GM18502 (cell line): Measurements from ENCODE around the gene SIGLEC12.
"Not testable (repeated sequence)": the region's sequence is repeated elsewhere in the genome, so short reads cannot be mapped to it uniquely, and the experiment has no call there.

ENCODE experiments used
- ATAC-seq: cut with Tn5 transposase; IDR thresholded peaks from one replicate; pipeline ENCODE4 v1.9.1; 2021; ENCODE audit warnings: mild to moderate bottlenecking; ENCODE audit not compliant: unreplicated experiment, poor library complexity

Gene SIGLEC12

GRCh38 chr19:51460164-51460992 is 41.2 kb downstream of the SIGLEC12 start:
- ATAC-seq: no peak

DNA sequence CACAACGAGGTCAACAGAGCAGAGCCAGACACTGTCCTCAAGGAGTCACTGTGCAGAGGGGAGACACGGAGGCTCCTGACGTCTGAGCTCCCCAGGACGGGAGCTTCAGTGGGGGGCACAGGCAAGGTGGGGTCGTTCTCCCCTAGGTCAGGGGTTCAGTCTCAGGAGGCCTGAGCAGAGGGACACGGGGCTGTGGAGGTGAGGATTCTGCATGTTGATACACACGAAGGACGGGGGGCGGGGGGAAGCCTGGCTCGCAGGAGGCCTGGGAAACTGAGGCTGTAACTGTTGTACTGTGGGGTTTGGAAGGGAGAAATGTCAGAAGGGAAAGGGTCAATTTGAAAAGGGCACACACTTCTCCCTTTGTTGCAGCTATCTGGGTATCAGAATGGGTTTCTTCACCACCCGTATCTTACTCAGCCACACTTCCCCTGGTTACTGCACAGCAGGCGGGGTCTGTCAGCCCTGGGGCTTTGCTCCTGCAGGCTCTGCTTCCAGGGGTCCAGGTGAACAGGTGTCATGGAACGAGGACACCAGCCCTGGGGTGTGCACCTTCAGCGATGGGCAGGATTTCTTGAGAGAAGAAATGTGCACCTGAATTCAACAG is 42.6 kb downstream of the SIGLEC12 start:
- no peak for ATAC-seq

DNA sequence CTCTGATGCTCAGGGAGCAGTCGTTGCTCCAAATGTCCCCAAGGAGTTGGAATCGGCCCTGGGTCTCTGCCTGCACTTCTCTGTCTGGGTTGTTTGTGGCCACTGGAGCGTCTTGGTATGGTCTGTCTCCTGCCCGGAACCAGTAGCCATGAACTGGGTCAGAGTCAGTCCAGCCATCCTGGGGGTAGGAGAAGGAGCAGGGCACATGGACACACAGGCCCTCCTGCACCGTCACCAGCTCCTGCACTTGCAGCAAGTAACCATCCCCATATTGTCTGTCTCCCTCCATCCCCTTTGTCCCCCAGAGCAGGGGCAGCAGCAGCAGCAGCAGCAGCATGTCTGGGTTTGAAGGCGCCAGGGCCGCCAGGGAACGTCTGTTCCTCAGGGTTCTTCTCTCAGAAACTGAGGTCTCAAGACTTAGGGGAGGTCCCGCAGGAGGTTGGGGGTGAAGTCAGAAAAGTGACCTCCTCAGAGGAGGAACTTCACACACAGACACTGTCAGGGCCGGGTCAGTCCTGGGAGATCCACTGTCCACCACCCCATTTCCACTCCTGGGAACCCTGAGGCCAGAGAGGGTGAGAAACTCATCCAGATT is 43.5 kb downstream of the SIGLEC12 start, which contains the start of gene SIGLEC8:
Gene SIGLEC8 (minus strand): TSS at position 404 of the 595 bp plus-strand sequence. CDS start 67 bp downstream, at position 337.
- no peak for ATAC-seq

- ATAC-seq: no peak
Measured at GRCh38 chr19:51457351-51458013, 44.1 kb downstream of the SIGLEC12 start.

DNA sequence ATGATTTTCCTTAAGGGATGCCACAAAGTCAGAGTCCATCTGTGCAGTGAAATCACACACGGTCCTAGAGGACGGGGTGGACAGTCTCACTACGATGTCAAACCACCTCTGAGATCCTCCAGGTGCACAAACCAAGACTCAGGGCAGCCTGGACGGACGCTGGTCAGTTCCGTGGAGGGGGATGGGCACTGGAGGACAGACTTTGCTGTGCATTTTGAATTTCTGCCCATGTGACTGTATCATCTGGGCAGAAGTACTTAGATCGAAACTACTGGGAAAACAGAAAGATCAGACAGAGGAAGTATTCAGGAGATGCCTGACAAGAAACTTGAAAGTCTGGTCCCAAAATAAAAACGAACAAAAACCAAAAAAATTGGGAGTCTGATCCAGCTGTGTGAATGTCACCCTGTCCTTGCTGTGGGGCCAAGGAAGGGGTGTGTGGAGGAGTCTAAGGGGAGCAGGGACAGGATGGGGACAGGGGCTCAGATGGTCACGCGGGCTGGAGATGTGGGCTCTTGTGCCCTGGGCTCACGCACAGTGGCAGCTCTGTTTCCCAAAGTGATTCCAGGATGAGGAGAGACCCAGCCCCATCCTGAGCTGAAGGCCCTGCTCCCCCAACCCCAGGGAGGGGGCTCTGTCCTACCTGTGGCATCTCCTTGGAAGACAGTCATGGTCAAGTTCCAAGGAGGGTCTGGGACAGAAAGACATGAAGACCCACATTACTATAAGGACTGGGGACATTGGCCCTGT is 44.9 kb downstream of the SIGLEC12 start:
- ATAC-seq: no peak

DNA sequence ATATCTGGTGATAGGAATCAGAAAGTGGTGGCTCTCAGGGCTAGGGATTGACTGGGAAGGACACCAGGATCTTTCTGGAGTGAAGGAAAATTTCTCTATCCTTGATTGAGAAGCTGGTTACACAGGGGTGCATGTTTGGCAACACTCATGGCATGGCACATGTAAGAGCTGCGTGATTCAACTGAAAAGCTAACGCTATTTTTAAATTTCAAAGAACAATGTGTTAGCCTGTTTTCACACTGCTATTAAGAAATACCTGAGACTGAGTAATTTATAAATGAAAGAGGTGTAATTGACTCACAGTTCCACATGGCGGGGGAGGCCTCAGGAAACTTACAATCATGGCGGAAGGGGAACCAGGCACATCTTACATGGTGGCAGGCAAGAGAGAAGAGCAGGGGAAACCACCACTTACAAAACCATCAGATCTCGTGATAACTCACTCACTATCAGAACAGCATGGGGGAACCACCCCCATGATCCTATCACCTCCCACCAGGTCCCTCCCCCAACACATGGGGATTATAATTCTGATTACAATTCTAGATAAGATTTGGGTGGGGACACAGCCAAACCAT is 50.8 kb downstream of the SIGLEC12 start:
- ATAC-seq: no peak

- no peak for ATAC-seq
Measured at GRCh38 chr19:51448411-51449016, 53.1 kb downstream of the SIGLEC12 start.

GRCh38 chr19:51448011-51448410 is 53.6 kb downstream of the SIGLEC12 start:
- no peak for ATAC-seq

GRCh38 chr19:51447510-51447909 is 54.1 kb downstream of the SIGLEC12 start:
- not testable (repeated sequence) for ATAC-seq

GRCh38 chr19:51441410-51442390 is 59.9 kb downstream of the SIGLEC12 start:
- ATAC-seq: peak; percentile 91
